Uterus (tissue), 2 donors: ENCODE results near the gene MLF2.

Experiments used
- CTCF ChIP-seq, 4 experiments: fragments of 200-600 bp in 2 of 4; fragments of 450-650 bp in 2 of 4; sonication (generic) in 2 of 4; IDR thresholded peaks; one replicate each; pipeline ENCODE4 v1.5.1; 2016 to 2019; ENCODE audit warnings: antibody characterized with exemption in 4 of 4, mild to moderate bottlenecking in 2 of 4, moderate library complexity in 1 of 4
- POLR2A ChIP-seq, 2 donors: fragments of 450-650 bp; IDR thresholded peaks; one replicate each; pipeline ENCODE4 v1.6.1; 2016; ENCODE audit warnings: antibody characterized with exemption in 2 of 2, mild to moderate bottlenecking in 1 of 2, moderate library complexity in 1 of 2

GRCh38 chr12:6723607-6724408, 29.1 kb downstream of the MLF2 start, which contains the start of gene COPS7A:
- peak in 1 of 2 donors; percentile 67 for TF ChIP-seq POLR2A (IDR thresholded peaks at IDR 0.05)
- TF ChIP-seq CTCF (IDR thresholded peaks at IDR 0.05): no peak
